ENCODE measurements around the gene AMMECR1.
"Not testable (repeated sequence)": the region's sequence is repeated elsewhere in the genome, so short reads cannot be mapped to it uniquely, and the experiment has no call there.

Gene AMMECR1

DNA sequence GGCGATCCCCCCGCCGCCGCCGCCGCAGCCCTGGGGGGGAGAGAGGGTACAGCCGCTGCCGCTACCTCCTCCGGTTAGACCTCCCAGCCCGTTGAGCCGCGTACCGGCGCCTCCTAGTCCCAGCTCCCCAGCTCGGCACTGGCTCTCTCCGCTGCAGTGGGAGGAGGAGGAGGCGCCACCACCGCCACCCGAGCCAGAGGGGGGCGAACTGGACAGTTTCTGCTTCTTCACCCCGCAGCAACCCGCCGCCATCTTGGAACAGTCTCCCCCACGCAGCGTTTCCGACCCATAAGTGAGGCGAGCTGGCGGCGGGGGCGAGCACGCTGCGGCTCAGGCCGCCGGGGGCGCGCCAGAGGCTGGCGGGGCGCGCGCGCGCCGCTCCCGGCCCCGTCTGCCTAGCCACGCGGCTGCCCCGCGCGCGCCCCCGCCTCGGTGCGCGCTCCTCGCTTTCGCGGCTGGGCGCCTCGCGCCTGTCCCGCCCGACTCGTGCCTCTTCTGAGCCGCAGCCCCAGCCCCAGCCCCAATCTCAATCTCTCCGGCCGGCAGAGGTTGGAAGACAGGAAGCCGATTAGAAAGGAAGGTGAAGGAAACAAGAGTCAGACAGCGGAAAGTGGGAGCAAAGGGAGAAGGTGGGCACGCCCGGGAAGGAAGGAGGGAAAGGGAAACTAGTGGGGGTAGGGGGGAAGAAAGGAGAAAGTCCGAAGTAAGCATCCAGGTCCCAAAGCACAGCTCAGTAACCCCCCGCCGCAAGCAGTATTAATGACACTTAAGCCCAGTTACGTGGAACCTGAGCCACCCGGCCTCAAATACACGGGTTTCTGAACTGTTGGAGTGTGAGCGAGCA is at the start of gene AMMECR1:
Gene AMMECR1, minus strand, starts transcription at position 266 of the 844 bp plus-strand sequence. Its CDS starts 14 bp downstream, at position 252.
- peak; percentile 75 for DNase-seq (ENCODE audit: low spot score)

DNA sequence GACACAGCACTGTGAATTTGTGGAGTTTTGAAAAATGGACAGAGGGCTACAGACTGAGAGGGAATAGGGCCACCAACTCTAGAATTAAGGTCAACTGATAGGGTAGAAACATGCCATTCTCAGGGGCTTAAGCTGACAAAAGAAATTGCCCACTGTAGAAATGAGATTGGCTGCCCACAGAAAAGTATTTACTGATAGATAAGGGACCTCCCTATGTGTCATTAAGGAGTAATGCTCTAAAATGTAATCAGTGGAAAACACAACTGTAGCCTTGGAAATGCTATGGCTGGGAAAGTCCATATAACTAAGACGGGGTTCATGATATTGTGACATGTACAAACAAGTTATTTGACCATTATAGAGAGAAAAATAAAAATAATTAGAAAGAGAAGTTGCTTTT is 45.4 kb upstream of the AMMECR1 start:
- DNase-seq (ENCODE audit: low spot score) = no peak

DNA sequence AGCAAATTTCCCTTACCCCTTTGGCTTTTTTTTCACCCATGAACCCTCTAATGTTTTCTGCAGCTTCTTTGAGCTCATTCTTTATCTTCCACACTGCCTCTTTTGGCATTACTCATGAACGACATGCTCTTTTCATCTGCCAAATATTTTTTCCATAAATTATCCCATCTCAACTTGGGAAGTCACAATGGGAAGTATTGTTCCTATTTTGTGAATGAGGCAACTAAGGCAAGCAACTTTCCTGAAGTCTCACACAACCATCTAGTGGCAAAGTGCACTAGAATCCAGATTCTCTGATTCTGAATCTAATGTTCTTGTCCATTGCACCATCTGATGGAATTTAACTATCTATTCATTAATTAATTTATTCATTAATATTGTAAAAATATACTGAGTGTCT is 41.4 kb upstream of the AMMECR1 start:
- DNase-seq (ENCODE audit: low spot score) = no peak

DNA sequence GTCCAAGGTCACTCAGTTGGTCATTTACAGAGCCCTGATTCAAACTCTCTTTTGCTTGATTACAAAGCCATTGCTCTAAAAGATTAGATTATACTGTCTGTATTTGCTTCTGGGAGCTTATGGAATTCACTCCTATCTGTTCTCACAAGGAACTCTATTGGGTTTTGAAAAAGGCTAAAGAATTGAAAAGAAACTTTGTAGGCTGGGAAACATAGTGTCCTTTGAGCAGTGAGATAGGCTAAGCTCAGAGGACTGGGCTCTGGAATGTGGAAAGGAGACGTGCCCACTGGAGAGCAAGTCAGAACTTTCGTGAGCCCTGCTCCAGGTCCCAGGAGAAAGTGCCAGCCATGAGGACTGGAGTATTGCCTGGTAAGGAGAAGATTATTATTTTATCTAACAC is 40.7 kb upstream of the AMMECR1 start, which contains the start of gene RTL9:
Gene RTL9, plus strand, starts transcription at position 301 of the 400 bp plus-strand sequence. CDS start 91,770 bp downstream, outside the sequence.
- no peak for DNase-seq (ENCODE audit: low spot score)

DNA sequence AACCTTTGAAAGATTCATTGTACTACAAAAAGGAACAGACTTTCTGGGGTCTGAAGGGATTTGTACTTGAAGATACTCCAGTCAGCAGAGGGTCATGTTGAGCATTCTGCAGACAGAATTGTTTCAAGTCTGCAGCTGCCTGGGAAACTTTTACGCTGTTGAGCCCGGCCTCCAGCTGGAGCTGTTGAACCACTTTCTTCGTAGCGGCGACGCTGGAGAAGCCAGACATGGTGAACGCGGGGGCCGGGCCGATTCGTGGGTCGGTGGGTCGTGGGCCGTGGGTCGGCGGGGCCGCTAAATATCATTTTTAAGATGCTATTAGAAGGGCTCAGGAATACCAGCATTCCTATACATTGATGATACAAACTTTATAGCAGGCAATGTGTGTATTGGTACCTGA is 28.8 kb upstream of the AMMECR1 start:
- no peak for DNase-seq (ENCODE audit: low spot score)

DNA sequence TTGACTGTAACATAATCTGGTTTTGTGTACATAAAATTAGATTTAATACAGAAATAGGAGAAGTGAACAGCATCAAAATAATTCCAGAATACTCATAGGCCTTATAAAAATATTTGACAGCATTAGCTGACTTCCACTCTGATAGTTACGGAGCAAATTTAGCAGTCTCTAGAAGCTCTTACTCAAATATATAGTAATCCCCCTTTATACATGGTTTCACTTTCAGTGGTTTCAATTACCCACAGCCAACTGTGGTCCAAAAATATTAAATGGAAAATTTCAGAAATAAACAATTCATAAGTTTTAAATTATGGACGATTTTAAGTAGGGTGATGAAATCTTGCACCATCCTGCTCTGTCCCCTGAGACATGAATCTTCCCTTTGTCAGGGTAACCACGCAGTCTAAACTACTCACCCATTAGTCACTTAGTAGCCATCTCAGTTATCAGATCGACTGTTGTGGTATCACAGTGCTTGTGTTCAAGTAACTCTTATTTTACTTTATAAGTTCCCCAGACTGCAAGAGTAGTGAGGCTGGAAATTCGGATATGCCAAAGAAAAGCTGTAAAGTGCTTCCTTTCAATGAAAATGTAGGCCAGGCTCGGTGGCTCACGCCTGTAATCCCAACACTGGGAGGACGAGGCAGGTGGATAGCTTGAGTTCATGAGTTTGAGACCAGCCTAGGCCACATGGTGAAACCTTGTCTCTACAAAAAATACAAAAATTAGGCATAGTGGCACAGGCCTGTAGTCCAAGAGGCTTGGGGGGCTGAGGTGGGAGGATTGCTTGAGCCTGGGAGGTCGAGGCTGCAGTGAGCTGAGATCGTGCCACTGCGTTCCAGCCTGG is 23.5 kb upstream of the AMMECR1 start:
- DNase-seq (ENCODE audit: low spot score) = peak; percentile 50

DNA sequence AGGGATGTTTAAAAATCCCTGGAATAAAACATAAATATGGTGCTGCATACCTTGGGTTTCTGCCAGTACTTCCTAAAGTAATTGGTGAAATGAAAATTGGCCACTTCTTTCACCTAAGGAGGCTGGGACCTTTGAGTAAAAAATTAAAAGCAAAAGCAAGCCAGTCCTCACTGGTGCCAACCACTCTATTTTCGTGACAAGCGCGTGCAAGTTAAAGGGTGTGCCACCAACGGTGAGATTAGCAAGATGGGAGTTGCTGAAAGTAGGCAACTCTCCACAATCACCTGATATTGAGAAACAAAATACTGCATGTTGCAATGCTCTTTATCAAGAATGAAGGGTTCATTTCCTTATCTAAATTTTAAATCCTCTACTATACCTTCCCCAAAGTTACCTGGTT is 21.1 kb upstream of the AMMECR1 start:
- no peak for DNase-seq (ENCODE audit: low spot score)

DNA sequence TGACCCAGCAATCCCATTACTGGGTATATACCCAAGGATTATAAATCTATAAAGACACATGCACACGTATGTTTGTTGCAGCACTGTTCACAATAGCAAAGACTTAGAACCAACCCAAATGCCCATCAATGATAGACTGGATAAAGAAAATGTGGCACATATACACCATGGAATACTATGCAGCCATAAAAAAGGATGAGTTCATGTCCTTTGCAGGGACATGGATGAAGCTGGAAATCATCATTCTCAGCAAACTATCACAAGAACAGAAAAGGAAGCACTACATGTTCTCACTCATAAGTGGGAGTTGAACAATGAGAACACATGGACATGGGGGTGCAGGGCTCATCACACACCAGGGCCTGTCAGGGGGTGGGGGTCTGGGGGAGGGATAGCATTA is 15.6 kb upstream of the AMMECR1 start:
- DNase-seq (ENCODE audit: low spot score) = not testable (repeated sequence)

DNA sequence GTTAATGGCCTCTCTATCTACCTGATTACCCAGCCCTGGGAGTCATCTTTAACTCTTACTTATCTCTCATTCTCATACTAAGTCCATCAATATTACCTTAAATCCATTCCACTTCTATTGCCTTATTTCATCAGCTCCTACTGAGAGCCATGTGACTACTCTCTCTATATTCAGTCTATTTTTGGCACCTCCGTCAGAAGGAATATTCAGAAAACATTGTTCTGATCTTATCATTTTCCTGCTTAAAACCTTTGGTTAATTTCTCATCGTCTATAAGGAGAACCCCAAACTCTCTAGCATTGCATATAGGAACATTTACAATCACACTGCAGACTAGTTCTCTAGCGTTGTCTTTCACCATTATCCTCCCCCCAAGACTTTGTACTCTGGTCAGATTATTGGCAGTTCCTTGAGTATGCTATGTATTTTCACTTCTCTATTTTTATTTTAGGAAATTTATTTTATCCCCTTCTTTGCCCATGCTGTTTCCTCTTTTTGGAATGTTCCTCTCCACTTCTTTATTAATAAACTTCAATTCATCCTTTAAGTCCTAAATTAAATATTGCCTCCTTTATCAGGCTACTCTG is 13.7 kb upstream of the AMMECR1 start:
- DNase-seq (ENCODE audit: low spot score) = no peak

DNA sequence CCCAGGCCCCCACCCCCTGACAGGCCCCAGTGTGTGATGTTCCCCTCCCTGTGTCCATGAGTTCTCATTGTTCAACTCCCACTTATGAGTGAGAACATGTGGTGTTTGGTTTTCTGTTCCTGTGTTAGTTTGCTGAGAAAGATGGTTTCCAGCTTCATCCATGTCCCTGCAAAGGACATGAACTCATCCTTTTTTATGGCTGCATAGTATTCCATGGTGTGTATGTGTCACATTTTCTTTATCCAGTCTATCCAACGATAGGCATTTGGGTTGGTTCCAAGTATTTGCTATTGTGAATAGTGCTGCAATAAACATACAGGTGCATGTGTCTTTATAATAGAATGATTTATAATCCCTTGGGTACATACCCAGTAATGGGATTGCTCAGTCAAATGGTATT is 10.7 kb upstream of the AMMECR1 start:
- not testable (repeated sequence) for DNase-seq (ENCODE audit: low spot score)

DNA sequence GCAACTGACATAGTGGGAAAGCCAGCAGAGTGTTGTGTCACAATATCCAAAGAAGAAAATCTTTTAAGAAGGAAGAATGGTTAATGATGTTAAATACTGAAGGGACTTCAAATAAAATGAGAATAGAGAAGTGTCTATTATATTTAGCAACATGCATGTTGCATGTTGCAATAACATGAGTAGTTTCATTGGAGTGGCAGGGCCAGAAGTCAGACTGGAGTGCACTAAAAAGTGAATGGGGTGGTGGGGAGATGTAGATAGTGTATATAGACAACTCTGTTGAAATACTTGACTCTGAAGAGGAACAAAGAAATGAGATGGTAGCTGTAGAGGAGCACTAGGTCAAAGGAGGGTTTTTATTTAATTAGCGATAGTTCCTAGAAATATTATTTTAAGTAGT is 9.5 kb upstream of the AMMECR1 start:
- DNase-seq (ENCODE audit: low spot score) = no peak

DNA sequence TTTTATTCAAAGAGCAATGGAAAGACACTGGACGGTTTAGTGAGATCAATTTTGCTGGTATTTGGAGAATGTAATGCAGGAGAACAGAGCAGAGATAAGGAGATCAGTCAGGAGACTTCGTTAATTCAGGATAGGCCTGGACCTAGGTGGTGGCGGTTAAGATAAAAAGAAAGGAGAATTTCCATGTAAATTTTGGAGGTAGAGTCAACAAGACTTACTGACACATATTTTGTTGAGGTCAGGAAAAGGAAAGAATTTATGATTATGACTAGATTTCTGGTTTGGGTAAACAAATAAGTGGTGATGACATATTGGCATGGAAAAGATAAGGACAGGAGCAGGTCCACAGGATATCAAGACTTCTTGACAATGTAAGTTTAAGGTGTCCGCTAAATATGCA is 8.8 kb upstream of the AMMECR1 start:
- no peak for DNase-seq (ENCODE audit: low spot score)

DNA sequence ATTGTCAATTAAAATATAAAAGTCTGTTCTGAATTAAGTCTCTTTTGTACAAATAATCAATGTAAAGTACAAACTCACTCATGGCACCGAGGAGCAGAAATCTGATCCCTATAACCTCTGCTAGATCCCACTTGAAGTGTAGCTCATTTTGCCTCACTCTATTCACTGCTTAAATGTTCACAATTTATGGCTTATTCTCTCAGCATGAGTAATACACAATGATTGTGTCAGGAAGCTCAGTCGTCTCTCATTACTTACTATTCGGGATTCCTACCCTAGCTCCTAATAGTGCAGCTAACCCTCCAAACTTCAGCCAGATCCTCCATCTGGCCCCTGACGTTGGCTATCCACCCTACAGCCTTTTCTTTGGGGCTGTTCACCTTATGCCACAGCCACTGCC is 4.7 kb upstream of the AMMECR1 start:
- DNase-seq (ENCODE audit: low spot score) = peak; percentile 18

DNA sequence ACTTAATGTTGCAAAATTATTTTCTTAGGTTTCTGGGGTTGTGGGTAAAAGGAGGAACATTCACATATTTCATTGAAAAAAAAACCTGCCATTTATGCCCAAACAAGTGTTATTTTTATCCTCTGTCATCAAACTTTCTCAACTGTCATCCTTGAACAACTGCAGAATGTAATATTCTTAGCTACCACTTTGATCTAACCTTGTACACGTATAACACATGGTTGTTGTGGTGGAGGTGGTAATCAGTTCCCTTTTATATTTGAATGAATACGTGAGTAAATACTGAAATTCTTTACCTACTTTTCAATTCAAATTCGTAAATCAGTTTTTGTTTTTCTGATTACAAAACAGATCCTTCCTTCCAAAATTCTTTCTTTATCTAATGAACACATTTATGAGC is 3.8 kb upstream of the AMMECR1 start:
- DNase-seq (ENCODE audit: low spot score) = no peak

DNA sequence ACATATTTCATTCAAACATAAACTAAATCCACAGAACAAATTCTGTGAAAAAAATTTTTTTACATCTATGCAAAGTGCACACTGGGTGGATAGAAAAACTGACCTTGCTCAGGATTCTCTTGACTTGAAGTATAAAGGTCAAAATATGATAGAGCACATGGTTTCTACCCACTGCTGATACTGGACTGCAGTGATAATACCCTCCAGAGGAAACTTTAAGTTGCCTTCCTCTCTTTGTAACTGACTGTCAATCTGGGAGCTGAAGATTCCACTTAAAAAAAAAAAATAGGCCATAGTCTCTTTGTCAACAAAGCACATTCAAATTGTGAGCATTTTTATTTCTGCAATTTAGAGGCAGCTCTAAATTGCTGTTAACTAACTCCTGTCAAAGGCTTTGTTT is 3.2 kb upstream of the AMMECR1 start:
- no peak for DNase-seq (ENCODE audit: low spot score)

DNA sequence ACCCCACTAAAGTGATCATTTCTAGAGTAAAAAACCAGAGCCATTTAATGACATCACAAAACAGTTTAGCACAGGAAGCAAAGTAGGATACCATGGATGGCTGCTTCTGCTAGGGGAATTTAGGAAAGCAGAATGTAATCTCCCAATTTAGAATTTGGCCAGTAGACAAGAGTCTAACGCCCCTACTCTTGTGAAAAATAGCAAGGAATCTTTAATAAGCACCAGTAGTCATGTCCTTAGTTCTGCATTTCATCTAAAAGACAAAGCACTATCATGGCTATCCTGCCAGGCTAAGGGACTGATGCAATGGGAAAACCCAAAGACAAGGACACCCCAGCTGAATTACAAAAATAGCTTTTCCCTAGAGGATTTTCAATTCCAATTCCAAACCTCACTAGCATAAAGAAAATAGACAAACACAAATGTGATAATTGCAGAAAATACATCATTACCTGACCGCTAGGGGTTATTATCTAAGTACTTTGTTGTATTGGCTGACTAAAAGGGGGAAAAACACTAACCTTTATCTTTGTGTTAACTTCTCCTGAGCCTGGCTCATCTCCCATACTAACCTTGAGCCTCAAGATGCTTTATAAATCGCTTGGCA is 2.6 kb upstream of the AMMECR1 start:
- DNase-seq (ENCODE audit: low spot score) = no peak

DNA sequence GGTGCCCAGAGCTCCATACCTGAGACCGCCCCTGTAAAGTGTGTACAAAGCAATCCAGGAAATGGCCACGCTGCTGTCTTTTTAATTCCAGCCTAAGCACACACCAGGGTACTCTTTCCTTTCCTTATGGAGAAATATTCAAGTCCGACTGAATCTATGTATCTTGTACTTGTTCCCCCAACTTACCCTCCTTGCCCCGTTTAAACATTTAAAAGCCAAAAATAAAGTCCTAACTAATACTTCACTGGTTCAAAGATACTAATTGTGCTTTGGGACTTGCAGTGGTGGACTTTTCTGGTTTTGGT is 731 bp upstream of the AMMECR1 start:
- DNase-seq (ENCODE audit: low spot score) = no peak

DNA sequence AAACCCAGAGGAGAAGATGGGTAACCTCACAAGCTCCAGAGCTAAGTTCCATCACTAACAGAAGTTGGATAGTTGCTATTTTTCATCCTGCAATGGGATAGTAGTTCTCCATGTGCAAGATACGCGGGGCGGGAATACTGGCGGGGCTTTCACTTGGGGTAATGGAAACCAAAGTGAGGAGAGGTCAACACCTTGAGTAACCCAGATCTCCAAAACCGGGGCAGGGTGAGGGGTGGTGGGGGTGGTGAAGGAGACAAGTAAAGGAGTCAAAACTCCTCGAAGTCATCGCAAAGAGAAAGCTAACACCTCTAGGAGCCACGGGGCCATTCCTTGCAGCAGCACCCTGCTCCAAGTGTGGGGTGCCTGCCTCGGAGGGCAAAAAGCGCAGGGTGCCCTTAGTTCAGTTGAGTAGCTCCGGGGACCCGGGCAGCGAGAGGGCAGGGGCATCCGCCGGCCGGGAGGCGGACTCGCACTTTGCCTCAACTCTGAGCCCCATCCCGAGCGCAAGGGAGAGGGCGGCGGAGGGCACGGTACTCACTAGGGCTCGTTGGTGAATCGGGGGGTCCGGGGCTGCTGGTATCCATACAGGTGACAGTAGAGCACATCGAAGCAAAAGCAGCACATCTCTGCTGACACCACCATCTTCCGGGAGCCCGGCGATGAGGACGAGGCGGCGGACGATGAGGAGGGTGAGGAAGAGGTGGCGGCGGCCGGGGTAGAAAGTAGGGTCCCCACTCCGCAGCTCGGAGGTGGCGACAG is 645 bp downstream of the AMMECR1 start:
- no peak for DNase-seq (ENCODE audit: low spot score)

DNA sequence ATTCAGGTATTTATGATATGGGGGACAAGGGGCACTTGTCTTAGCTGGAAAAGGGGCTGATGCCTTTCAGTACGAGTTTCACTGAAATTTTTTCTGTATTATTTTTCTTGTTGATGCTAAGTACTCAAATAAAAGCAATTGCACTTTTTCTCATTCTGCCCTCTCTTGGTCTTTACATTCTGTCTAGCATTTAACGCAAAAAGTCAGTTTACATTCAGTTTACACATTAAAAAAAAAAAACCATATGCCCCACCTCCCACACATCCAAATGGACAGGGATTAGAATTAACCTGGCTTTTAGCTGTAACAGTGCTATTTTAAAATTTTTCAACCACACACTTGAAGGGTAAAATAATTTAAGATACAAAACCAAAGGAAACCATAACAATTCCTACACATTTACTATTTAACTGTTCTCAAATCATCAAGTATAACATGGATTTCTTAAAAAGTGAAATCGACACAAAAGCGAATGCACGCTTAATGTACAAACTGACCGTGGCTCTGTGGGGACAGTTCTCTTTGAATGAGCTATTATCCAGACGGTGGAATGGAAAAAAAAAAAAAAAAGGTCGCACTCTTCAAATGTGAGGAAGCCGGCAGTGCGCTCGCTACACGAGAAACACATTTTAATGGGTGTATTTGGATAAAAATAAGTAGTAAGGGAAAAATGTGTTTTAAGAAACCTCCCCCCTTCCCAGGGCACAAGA is 1.4 kb downstream of the AMMECR1 start:
- no peak for DNase-seq (ENCODE audit: low spot score)

DNA sequence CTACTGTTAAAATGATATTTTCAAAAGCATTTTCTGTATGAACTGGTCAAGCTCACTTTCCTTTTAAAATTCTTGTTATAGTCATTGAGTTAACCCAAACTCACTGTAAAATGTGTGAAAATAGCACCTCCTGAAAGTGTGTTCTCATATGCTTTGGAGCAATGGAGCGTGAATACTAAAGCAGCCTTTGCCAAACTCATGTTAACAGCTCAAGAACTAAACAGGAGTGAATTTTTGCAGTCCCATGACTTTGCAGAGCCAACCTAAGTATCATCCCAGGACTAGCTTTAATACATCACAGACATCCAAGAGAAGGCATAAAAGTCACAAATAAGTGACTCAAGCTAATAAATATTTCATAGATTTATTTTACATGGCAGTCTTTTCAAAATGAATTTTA is 2.3 kb downstream of the AMMECR1 start:
- DNase-seq (ENCODE audit: low spot score) = no peak

All from AG08395 (cell line).